GM21381 (cell line): ENCODE results near the gene ANKHD1.

Experiments
- ATAC-seq: cut with Tn5 transposase; IDR thresholded peaks from one replicate; pipeline ENCODE4 v1.9.1; 2021; ENCODE audit warnings: mild to moderate bottlenecking, moderate library complexity; ENCODE audit not compliant: unreplicated experiment

ANKHD1 gene

GRCh38 chr5:140557136-140557805, 155.6 kb downstream of the ANKHD1 start, which contains the start of gene SRA1:
TSS of gene SRA1 (minus strand) at chr5:140557473. CDS start at chr5:140557452, 21 bp downstream.
- ATAC-seq: peak; percentile 97

DNA sequence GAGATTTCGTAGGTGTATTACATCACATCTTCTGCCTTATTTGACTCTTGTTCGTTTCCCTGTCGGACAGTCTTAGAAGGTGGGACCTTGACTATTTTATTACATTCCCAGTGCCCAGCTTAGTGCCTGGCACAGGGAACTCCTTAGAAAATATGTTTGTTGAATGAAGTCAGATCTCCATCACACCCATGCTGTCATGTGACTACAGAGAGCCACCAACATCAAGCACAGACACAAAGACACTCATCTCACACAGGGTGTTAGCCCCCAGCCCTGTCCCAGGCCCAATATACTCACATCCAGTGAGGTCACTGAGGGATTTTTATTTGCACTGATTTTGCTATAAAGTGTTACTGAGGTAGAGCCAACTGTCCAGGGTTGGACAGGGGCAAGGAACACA, 156.3 kb downstream of the ANKHD1 start:
- no peak for ATAC-seq

DNA sequence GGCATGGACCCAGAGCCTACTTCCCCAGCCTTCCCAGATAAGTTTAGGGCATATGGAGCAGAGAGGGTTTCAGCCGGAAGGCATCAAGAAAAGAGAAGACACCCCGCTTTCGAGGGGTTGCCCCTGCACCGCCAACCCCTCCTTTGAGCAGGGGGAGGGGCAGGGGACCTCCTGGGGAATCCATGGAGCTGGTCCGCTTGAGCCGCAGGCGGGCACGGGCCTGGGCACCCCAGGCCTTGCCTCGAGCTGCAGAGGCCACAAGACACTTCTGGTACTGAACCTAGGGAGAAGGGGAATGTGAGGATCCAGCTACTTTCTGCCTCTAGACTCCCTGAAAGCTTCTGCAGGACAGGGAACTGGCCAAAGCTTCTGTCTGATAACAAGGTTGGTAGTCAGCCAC, 156.9 kb downstream of the ANKHD1 start:
- no peak for ATAC-seq

DNA sequence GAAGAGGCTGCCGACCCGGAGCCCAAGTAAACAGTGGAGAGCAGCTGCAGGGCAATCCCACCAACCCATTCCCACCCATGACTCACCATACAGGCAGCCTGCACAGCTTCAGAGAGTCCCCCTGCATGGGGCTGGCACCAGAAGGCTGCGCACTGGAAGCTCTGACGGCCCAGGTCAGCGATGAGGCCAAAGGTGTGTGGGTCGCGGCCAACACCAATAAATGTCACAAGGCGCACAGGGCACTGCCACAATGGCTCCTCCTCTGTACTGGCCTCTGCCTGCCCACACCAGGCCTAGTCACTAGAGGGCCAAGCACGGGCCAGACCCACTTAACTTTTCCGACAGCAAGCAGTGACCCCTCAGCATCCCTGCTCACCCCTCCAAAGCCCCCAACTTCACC, 158.6 kb downstream of the ANKHD1 start:
- ATAC-seq: no peak

DNA sequence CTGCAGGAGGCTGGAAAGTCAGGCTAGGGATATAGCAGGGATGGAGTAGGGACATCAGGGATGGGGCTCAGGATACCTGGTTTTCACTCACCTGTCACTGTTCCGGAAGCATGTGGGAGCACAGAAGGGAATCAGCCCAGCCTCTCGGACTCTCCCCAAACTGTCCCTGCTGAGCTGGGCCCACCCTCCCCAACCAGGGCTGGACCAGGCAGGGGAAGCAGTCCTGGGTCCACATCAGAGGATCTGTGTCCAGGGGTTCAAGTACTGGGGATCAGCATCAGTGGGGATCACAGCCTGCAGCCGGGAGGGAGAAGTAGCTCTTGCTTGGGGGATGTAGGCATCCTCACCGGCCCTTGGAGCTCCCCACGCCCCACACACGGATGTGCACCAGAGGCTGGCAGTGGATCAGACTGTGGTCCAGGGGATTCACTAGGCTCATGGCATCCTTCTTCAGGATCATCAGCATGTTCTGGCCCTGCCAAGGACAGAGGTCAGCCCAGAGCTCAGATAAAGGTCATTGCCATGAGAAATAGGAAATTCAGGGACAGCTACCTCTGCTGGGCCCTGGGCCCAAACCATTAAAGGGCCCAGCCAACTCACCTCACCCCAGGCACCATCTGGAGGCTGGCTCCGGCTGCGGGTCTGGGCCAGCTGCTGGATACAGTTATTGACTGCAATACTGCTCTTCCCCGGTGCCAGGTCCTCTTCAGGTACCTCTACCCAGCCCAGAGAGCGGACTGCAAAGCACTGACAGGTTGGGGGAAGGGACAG, 160.3 kb downstream of the ANKHD1 start:
- ATAC-seq: no peak

- no peak for ATAC-seq
These were observed 162.0 kb downstream of the ANKHD1 start for GRCh38 chr5:140563596-140563995.

DNA sequence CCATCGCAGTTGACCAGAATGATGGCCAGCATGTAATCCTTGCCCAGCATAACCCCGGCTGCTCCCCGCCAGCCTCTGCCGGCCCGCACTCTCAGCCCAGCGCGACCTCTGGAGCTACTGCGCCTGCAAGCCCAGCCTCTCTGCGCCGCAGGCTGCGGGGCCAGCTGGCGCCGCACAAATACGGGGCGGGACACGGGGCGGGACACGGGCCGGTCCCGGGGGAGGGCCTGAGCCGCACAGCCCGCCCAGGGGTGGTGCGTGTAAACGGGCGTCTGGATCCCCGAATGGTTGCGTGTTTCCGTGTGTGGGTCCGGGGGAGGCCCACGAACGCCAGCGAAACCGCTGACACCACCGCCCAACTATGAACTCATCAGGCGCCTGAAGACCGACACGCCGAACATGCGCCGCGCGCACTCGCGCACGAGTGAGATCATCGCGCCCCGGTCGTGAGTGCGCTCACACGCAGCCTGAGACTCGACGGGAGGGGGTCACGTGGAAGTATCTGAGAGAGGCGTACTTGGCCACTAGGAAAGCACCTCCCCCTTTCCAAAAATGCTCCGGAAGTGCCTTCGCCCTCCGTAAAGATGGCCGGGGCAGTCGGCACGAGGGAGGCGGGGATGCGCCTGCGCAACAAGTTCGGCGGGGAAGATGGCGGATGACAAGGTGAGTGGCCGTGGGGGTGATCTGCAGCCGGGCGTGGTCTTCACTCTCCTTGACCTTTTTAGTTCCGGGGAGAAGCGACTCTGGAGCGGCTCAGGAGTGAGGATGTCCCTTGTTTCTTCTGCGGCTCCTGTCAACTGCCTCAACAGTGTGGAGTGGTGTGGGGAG, 162.8 kb downstream of the ANKHD1 start, which contains the start of the genes APBB3 and SLC35A4:
Gene APBB3 (minus strand): TSS at position 403 of the 828 bp plus-strand sequence. CDS start 353 bp downstream, at position 50.
Gene SLC35A4 (plus strand): TSS at position 633 of the 828 bp plus-strand sequence. CDS start 2,342 bp downstream, outside the sequence.
- peak; percentile 86 for ATAC-seq

DNA sequence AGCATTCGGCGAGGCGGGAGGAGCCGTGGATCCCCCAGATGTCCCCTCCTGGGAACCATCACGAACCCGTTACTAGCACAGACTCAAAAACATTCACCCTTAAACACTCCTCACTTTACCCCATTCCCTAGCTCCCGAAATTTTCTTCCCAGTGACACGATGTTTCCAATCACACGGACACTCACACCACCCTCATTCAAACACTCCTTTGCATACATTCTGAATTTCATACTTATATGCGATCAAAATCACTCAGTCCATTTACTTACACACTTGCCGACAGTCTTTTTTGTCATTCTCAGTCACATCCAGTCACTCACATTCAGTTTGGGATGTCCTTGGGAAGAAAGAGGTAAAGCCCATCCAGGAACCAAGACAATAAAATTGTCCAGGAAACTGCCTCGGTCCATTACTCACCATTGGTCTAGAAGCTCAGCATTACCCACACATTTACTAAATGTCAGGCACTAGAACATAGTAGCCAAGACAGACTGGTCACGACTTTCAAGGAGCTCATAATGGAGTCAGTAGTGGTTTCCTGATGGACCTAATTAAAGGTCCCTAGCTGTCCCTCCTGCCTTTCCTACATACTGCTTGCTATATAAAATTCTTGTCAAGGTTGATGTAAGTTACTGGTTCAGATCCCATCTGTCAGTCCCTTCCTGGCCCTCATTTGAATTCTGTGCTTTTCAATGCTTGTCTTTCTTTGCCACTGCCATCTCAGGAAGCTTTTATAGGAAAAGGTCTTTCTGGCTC, 163.6 kb downstream of the ANKHD1 start:
- ATAC-seq: no peak

GRCh38 chr5:140565780-140566095, 164.1 kb downstream of the ANKHD1 start:
- ATAC-seq: no peak

- no peak for ATAC-seq
These were observed 165.0 kb downstream of the ANKHD1 start for GRCh38 chr5:140566665-140567064.

DNA sequence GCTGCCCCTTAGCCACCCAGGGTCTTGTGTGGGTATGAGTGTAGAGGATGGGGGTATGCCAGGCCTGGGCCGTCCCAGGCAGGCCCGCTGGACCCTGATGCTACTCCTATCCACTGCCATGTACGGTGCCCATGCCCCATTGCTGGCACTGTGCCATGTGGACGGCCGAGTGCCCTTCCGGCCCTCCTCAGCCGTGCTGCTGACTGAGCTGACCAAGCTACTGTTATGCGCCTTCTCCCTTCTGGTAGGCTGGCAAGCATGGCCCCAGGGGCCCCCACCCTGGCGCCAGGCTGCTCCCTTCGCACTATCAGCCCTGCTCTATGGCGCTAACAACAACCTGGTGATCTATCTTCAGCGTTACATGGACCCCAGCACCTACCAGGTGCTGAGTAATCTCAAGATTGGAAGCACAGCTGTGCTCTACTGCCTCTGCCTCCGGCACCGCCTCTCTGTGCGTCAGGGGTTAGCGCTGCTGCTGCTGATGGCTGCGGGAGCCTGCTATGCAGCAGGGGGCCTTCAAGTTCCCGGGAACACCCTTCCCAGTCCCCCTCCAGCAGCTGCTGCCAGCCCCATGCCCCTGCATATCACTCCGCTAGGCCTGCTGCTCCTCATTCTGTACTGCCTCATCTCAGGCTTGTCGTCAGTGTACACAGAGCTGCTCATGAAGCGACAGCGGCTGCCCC, 165.6 kb downstream of the ANKHD1 start:
- no peak for ATAC-seq

GRCh38 chr5:140567871-140568270, 166.2 kb downstream of the ANKHD1 start:
- ATAC-seq: no peak

DNA sequence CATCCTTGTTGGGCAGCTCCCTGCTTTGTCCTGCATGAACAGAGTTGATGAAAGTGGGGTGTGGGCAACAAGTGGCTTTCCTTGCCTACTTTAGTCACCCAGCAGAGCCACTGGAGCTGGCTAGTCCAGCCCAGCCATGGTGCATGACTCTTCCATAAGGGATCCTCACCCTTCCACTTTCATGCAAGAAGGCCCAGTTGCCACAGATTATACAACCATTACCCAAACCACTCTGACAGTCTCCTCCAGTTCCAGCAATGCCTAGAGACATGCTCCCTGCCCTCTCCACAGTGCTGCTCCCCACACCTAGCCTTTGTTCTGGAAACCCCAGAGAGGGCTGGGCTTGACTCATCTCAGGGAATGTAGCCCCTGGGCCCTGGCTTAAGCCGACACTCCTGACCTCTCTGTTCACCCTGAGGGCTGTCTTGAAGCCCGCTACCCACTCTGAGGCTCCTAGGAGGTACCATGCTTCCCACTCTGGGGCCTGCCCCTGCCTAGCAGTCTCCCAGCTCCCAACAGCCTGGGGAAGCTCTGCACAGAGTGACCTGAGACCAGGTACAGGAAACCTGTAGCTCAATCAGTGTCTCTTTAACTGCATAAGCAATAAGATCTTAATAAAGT, 166.9 kb downstream of the ANKHD1 start:
- ATAC-seq: no peak

DNA sequence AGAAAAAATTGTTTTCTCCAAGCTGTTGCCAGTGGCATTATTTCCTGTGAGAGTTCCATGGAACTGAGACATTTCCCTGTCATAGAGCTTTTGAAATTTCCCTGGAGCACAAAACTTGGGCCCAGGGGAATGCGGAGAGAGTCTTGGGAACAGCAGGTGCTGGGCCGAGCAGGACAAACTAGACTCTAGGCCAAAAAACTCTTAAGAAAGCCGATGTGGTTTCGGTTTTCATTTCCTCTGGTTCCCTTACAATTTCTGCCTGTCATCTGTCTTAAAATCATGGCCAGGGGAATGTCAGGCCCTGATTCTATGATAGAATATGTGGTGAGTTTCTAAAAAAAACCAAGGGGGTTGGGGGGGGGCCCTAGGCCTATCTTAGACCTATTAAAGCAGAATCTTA, 167.6 kb downstream of the ANKHD1 start:
- peak; percentile 21 for ATAC-seq

DNA sequence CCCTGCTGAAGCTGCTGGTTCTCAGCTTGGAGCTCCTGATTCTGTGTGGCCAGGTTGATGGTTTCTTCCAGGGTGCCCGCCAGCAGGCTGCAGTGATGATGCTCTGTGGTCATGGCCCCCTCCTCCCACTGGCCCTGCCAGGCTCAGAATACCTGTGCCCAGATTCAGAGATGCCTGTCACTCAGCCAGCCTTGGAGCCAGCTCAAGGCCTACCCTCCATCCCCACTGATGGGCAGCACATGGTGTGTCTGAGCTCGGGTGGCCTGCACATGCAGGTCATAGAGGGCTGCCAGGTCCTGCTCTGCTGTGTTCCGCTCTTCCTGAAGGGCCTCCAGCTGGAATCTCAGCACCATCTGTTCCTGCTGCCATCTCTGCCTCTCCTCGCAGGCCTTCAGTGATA, 168.4 kb downstream of the ANKHD1 start:
- no peak for ATAC-seq

- no peak for ATAC-seq
These were observed 168.9 kb downstream of the ANKHD1 start for GRCh38 chr5:140570488-140570887.

- no peak for ATAC-seq
These were observed 169.5 kb downstream of the ANKHD1 start for GRCh38 chr5:140571105-140571504.

DNA sequence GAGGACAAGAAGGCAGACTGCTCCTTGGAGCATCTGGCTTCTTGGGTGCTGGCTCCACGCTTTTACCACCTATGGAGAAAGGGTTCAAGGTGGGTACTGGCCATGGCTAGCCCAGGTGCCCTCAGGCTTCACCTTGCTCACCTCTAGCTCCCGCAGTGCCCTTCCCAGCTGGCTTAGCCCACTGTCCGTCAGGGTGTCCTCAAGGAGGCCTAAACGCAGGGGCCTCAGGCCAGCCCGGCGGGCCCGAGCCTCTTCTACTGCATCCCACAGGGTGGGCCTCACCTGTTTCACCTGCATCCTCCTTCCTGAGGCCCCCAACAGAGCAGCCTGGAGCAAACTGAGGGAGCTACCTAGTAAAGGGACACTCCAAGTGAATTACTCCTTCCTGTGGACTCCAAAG, 172.1 kb downstream of the ANKHD1 start:
- no peak for ATAC-seq

GRCh38 chr5:140574165-140574564, 172.5 kb downstream of the ANKHD1 start:
- no peak for ATAC-seq

DNA sequence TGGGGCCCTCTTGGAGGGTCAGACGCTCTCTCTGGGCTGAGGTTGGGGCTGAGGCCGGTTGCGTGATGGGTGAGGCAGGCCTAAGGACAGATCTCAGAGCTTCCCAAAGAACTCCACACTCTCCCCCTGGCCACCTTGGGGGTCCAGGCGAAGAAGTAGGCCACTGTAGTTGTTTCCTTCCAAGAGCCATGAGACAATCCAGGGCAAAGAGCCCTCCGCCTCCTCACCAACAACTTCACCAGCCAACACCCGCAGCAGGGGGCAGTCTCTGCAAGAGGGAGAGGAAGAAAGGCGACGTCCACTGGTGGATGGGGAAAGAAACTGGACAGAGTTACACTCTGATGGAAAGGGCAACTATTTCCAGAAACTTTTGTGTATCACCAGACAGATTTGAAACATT, 173.7 kb downstream of the ANKHD1 start:
- ATAC-seq: no peak
